KG1 (cell line): ENCODE measurements around the gene ANKLE2.

Experiments used
- DNase-seq: peaks from one replicate; lab custom pipeline; 2025; lab: John Stamatoyannopoulos, UW

Gene ANKLE2

GRCh38 chr12:132743831-132744230 is 17.8 kb downstream of the ANKLE2 start:
- no peak for DNase-seq

DNA sequence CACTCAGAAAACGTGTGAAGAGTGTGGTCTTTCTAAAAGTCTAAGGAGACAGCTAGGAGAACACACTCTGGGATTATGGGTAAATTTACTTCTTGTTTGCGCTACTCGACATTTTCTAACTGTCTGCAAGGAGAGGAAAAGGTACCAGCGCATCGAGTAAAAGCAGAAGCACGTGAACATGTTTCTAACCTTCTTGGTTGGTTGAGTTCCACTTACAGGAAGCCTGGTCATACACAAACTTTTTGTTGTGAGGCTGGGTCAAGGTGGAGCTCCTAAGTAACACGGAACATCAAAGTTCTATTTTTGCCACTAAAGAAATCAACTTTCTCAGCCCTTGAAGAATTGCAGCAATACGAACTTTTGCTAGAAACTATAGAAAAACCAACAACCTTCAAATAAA is 20.0 kb downstream of the ANKLE2 start:
- DNase-seq = no peak

DNA sequence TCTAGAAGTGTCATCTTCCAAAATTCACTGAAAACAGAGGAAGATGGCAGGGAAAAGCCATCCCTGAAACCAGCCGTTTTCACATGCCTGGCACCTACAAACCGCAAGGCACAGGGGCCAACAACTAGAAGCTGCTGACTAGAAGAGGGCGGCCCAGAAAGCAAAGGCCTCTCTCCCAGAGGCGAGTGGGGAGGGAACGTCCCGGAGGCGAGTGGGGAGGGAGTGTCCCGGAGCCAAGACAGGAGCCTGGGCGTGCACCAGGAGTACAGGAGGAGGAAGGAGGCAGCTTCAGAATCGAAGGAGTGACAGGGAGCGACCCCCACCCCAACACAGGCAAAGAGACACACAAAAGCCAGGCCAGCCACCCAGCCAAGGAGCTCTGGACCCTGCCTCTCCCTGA is 21.0 kb downstream of the ANKLE2 start:
- DNase-seq = no peak

DNA sequence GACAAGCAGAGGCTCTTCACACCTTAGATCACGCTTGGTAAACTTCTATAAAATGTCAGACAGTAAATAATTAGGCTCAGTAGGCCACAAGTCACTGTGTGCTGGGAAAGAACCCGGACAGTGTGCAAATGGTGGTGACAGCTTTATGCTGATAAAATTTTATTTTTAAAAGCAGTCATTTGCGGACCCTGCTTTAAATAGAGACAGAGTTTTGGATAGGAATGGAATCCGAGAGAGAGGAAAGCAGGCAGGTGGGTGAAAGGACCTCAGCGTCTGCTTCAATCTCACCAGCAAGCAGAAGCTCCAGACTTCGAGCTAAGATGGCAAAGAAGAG is 21.4 kb downstream of the ANKLE2 start:
- no peak for DNase-seq

DNA sequence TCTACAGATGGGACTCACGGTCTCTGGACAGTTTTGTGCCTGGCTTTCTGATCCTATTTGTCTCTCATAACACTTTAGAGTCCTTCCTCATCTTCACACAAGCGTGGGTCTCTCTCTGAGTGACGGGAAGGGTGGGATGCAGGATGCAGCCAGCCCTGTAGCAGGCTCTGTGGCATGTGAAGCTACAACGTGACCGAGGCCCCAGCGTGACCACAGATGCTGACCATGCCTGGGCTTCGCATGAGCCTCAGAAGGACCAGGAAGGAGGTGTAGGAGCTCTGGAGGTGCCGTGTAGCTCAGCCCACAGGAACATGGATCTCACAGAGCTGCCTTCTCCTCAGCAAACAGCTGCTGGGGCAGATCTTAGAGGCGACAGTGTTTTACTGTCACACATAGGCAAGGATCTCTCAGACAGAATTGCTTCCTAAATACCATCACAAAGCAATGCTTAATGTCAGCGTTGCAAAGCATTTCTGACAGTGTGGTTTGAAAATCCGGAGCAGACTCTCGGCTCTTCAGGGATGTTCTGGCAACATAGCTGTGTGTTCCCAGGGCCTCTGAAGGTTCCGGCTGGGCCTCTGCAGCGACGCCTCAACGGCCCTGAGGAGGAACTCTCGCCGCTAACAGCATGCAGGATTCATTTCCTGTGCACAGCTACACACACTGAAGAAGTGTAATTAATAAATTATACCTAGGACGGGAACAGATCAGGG is 21.9 kb downstream of the ANKLE2 start:
- no peak for DNase-seq

DNA sequence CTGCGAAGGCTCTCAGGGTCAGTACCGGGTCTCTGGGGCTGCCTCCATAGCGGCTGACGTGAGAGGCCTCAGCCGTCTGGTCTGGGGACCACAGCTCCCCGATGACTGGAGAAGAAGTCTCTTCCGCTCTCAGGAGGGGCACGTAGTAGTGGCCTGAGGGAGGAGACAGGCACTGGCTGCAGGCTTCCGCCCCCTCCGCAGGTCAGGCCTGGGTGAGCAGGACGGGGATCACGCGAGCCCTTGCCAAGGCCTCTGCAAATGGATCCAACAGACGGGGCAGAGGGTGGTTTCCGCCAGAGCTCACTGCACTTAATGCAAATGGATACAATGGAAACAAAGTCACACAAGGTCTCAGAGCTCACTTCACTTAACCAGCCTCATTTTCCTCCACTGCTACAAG is 24.7 kb downstream of the ANKLE2 start:
- no peak for DNase-seq

GRCh38 chr12:132736378-132736777 is 25.3 kb downstream of the ANKLE2 start:
- DNase-seq = no peak

DNA sequence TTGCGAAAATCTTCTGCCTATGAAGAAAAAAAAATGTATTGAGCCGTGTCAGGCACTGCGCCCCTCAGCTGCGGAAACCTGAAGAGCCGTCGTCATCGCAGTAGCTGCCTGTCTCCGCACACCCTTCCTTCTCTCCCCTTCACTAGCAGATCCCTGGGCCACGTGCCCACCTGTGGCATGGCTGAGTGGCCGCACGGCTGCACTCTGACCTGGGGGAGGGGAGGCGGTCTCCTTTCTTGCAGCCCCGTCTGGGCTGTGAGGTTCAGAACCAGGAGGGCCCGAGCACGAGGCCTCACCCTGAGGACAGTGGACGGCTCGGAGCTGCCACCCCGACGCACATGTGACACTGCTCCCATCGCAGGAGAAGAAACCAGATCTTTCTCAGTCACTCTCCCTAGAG is 26.1 kb downstream of the ANKLE2 start:
- DNase-seq = no peak

GRCh38 chr12:132734206-132734605 is 27.4 kb downstream of the ANKLE2 start:
- DNase-seq = no peak

GRCh38 chr12:132731574-132731973 is 30.1 kb downstream of the ANKLE2 start:
- no peak for DNase-seq

GRCh38 chr12:132730353-132730752 is 31.3 kb downstream of the ANKLE2 start:
- DNase-seq = no peak

DNA sequence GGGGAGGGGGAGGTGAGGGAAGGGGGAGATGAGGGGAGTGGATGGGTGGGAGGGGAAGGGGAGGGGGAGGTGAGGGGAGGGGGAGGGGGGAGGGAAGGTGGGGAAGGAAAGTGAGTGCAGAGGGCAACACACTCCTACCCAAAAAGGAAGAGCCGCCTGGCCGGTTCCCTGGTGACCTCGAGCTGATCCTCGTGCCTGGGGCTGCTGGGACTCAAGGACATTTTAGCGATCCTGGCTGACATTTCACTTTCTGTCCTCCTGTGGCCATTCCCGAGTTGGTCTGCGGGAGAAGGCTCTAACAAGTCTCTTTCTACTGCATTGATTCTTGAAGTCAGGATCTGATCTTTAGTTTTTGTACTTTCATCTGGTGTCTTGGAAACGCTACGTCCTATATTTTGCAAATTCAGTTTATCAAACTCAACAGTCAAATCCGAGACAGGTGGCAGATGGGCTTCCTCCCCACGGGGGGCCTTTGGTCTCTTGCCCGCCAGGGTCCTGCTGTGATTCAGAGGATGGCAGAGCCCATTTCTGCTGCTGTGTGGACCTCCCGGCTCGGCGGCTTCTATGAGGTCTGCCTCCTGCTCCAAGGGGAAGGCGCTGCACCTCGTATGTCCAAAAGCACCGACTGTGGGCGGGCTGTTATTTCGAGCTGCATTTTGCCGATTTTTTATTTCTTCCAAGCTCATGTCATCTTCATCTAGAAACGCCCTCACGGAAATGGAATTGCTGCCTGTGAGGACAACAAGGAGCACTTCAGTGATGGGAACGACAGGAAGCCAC is 31.9 kb downstream of the ANKLE2 start:
- DNase-seq = no peak

- DNase-seq = no peak
Measured at GRCh38 chr12:132728502-132728901, 33.1 kb downstream of the ANKLE2 start.

- DNase-seq = no peak
Measured at GRCh38 chr12:132727091-132727794, 34.4 kb downstream of the ANKLE2 start.

DNA sequence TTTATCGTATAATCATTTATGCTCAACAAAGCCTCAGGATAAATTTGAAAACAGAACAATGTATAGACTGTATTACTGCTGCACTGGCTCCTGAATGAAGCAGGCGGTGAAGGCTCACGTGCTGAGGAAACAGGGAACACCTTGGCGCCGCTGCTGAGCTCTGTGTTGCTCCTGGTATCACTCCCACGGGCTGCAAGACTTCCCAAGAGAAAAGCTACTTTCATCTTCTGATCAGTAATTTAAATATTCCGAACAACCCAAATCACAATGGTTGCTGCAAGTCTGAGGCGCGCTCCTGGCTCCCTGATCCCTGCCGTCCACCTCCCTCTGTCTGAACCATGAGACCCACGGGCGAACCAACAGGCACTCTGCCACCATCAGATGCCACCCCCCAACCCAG is 35.2 kb downstream of the ANKLE2 start:
- DNase-seq = no peak

DNA sequence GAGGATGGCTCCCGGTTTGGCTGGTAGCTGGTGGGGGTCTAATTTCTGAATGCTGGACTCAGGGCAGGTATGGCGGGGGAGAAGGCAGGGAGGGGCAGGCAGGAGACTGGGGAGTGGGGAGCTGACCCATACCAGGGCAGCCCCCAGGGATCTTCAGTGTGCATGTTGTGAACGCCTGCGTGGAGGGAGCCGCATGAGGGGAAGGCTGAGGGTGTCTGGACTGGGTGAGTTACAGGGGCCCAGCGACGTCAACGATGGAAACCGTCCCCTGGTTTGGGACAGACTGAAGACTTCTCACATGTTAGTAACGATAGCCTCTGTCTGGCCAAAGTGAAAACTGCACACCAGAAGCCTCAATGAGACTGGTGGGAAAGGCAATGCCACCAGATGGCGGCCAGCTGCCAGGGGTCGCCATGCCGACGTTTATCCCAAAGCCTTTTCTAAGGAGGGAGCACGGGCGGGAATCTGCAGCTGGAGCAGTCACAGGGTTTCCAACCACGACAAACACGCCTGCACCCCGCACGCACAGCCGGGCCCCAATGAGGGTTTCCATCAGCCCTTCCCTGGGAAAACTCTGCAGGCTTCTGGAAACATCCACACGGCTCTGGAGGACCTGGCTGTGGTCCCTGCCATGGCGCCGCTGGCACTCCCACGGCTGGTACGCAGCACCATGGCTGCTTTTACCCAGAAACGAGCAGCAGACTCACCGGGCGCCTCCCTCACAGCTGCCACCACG is 37.0 kb downstream of the ANKLE2 start:
- no peak for DNase-seq

- no peak for DNase-seq
Measured at GRCh38 chr12:132723764-132724140, 37.9 kb downstream of the ANKLE2 start.

GRCh38 chr12:132723015-132723763 is 38.4 kb downstream of the ANKLE2 start:
- no peak for DNase-seq

GRCh38 chr12:132720606-132721345 is 40.9 kb downstream of the ANKLE2 start:
- no peak for DNase-seq

GRCh38 chr12:132719954-132720324 is 41.7 kb downstream of the ANKLE2 start:
- DNase-seq = no peak
